SJCRH30 (cell line): Measurements from ENCODE around the gene CPTP. TPM values are rescaled to one million over a fixed set of nuclear protein-coding genes. Genes with fewer than 3 reads are reported as not detected.
"Not testable (repeated sequence)": the region's sequence is repeated elsewhere in the genome, so short reads cannot be mapped to it uniquely, and the experiment has no call there.

Source experiments
- DNase-seq, 2 experiments: peaks; one replicate each; pipeline ENCODE4 v3.0.0-alpha.2; 2015 to 2020
- H3K27ac ChIP-seq: fragments of 250-450 bp; sonication (Bioruptor Pico); 2 replicates; pipeline ENCODE4 v1.5.1; 2020; ENCODE audit warnings: mild to moderate bottlenecking, moderate library complexity
- H3K27me3 ChIP-seq: fragments of 250-450 bp; sonication (Bioruptor Pico); 2 replicates; pipeline ENCODE4 v1.5.1; 2020; ENCODE audit warnings: mild to moderate bottlenecking, moderate library complexity
- H3K36me3 ChIP-seq: fragments of 250-450 bp; sonication (Bioruptor Pico); 2 replicates; pipeline ENCODE4 v1.5.1; 2020; ENCODE audit warnings: mild to moderate bottlenecking, moderate library complexity
- H3K4me1 ChIP-seq: fragments of 250-450 bp; sonication (Bioruptor Pico); 2 replicates; pipeline ENCODE4 v1.5.1; 2020; ENCODE audit warnings: mild to moderate bottlenecking, moderate library complexity
- H3K4me3 ChIP-seq: fragments of 250-450 bp; sonication (Bioruptor Pico); 2 replicates; pipeline ENCODE4 v1.5.1; 2020; ENCODE audit warnings: mild to moderate bottlenecking, moderate library complexity
- H3K9me3 ChIP-seq: fragments of 250-450 bp; sonication (Bioruptor Pico); replicated peaks from 2 replicates; pipeline ENCODE4 v1.5.1; 2020; ENCODE audit warnings: mild to moderate bottlenecking, moderate library complexity
- total RNA-seq: library from RNA; depleted of rRNA; stranded (reverse); fragments of >200 nt; shearing (Covaris generic); gene quantifications from 2 replicates; pipeline ENCODE4 v1.2.3, GENCODE V29; 2014

The CPTP gene
- total RNA-seq, 1 experiment from 2014 or later, result 22.1 TPM

GRCh38 chr1:1307923-1308755 lies 16.5 kb upstream of the CPTP start, which contains the start of the genes ACAP3 and PUSL1:
Gene ACAP3 (minus strand): TSS chr1:1307930. CDS start chr1:1307815, 115 bp downstream.
Gene PUSL1 (plus strand): TSS chr1:1308597. CDS start chr1:1308644, 47 bp downstream.
- H3K27me3 ChIP-seq, result no peaks in the 10 kb centered on the region
- peaks cover 29% of the 10 kb centered on the region for H3K36me3 ChIP-seq
- peak within 1 kb of the TSS; percentile 74 for H3K27ac ChIP-seq
- peak; percentile 90 to 95 for DNase-seq
- peak within 1 kb of the TSS; percentile 79 for H3K4me3 ChIP-seq
- no peaks in the 10 kb centered on the region for H3K9me3 ChIP-seq
- peaks cover 24% of the 10 kb centered on the region for H3K4me1 ChIP-seq

- no peaks in the 10 kb centered on the region for H3K9me3 ChIP-seq
- H3K4me1 ChIP-seq, result peaks cover 23% of the 10 kb centered on the region
- H3K27ac ChIP-seq, result peak overlapping the region; percentile 54
- peak overlapping the region; percentile 79 for H3K4me3 ChIP-seq
- DNase-seq, result no peak
- no peaks in the 10 kb centered on the region for H3K27me3 ChIP-seq
- H3K36me3 ChIP-seq, result peaks cover 36% of the 10 kb centered on the region
Observed at GRCh38 chr1:1308756-1309250, 15.8 kb upstream of the CPTP start.

- Histone ChIP-seq H3K27ac (no peak overlapping the region), H3K4me1 (peaks cover 18% of the 10 kb centered on the region), H3K27me3 (no peaks in the 10 kb centered on the region), H3K36me3 (peaks cover 42% of the 10 kb centered on the region), H3K4me3 (peak overlapping the region; percentile 79), H3K9me3 (no peaks in the 10 kb centered on the region)
- DNase-seq, result no peak
Observed at GRCh38 chr1:1309251-1310108, 15.1 kb upstream of the CPTP start.

- no peak for DNase-seq
- H3K27me3 ChIP-seq, result no peaks in the 10 kb centered on the region
- no peak overlapping the region for H3K27ac ChIP-seq
- no peak overlapping the region for H3K4me3 ChIP-seq
- H3K9me3 ChIP-seq, result no peaks in the 10 kb centered on the region
- H3K4me1 ChIP-seq, result peaks cover 17% of the 10 kb centered on the region
- peaks cover 48% of the 10 kb centered on the region for H3K36me3 ChIP-seq
Observed at GRCh38 chr1:1310109-1310385, 14.6 kb upstream of the CPTP start.

- peaks cover 51% of the 10 kb centered on the region for H3K36me3 ChIP-seq
- H3K9me3 ChIP-seq, result no peaks in the 10 kb centered on the region
- no peak for DNase-seq
- H3K4me1 ChIP-seq, result peaks cover 13% of the 10 kb centered on the region
- no peak overlapping the region for H3K27ac ChIP-seq
- H3K4me3 ChIP-seq, result no peak overlapping the region
- H3K27me3 ChIP-seq, result no peaks in the 10 kb centered on the region
Observed at GRCh38 chr1:1310476-1311053, 14.0 kb upstream of the CPTP start.

GRCh38 chr1:1311107-1312104 lies 13.2 kb upstream of the CPTP start:
- Histone ChIP-seq H3K9me3 (no peaks in the 10 kb centered on the region), H3K27me3 (no peaks in the 10 kb centered on the region), H3K36me3 (peaks cover 58% of the 10 kb centered on the region)

GRCh38 chr1:1312450-1313314 lies 11.9 kb upstream of the CPTP start:
- no peak overlapping the region for H3K27ac ChIP-seq
- H3K4me3 ChIP-seq, result no peak overlapping the region
- DNase-seq, result no peak
- no peaks in the 10 kb centered on the region for H3K9me3 ChIP-seq
- H3K27me3 ChIP-seq, result no peaks in the 10 kb centered on the region
- peaks cover 70% of the 10 kb centered on the region for H3K36me3 ChIP-seq
- H3K4me1 ChIP-seq, result peaks cover 4% of the 10 kb centered on the region

More at GRCh38 chr1:1311107-1312104, 13.2 kb upstream of the CPTP start:
- no peak for DNase-seq
- Histone ChIP-seq H3K27ac (no peak overlapping the region), H3K4me3 (no peak overlapping the region), H3K4me1 (peaks cover 5% of the 10 kb centered on the region)

GRCh38 chr1:1313500-1314236 lies 10.9 kb upstream of the CPTP start:
- no peaks in the 10 kb centered on the region for H3K9me3 ChIP-seq
- peaks cover 14% of the 10 kb centered on the region for H3K4me1 ChIP-seq
- no peak overlapping the region for H3K27ac ChIP-seq
- peaks cover 78% of the 10 kb centered on the region for H3K36me3 ChIP-seq
- no peak for DNase-seq
- H3K4me3 ChIP-seq, result no peak overlapping the region
- no peaks in the 10 kb centered on the region for H3K27me3 ChIP-seq

GRCh38 chr1:1314237-1314586 lies 10.4 kb upstream of the CPTP start:
- H3K9me3 ChIP-seq, result no peaks in the 10 kb centered on the region
- H3K27me3 ChIP-seq, result no peaks in the 10 kb centered on the region
- H3K4me1 ChIP-seq, result peaks cover 18% of the 10 kb centered on the region
- DNase-seq, result no peak
- H3K36me3 ChIP-seq, result peaks cover 84% of the 10 kb centered on the region
- no peak overlapping the region for H3K27ac ChIP-seq
- H3K4me3 ChIP-seq, result no peak overlapping the region

GRCh38 chr1:1314678-1315335 lies 9.8 kb upstream of the CPTP start:
- no peak overlapping the region for H3K27ac ChIP-seq
- H3K4me1 ChIP-seq, result peaks cover 18% of the 10 kb centered on the region
- no peak for DNase-seq
- H3K36me3 ChIP-seq, result peaks cover 80% of the 10 kb centered on the region
- H3K9me3 ChIP-seq, result no peaks in the 10 kb centered on the region
- no peak overlapping the region for H3K4me3 ChIP-seq
- H3K27me3 ChIP-seq, result no peaks in the 10 kb centered on the region

GRCh38 chr1:1315435-1315954 lies 9.1 kb upstream of the CPTP start:
- peaks cover 18% of the 10 kb centered on the region for H3K4me1 ChIP-seq
- H3K4me3 ChIP-seq, result no peak overlapping the region
- no peaks in the 10 kb centered on the region for H3K9me3 ChIP-seq
- H3K27me3 ChIP-seq, result no peaks in the 10 kb centered on the region
- no peak for DNase-seq
- no peak overlapping the region for H3K27ac ChIP-seq
- H3K36me3 ChIP-seq, result peaks cover 73% of the 10 kb centered on the region

GRCh38 chr1:1316199-1316598 lies 8.4 kb upstream of the CPTP start:
- not testable (repeated sequence) for H3K27ac ChIP-seq, DNase-seq, H3K27me3 ChIP-seq, H3K9me3 ChIP-seq, H3K4me3 ChIP-seq
- Histone ChIP-seq H3K4me1 (peaks cover 18% of the 10 kb centered on the region), H3K36me3 (peaks cover 72% of the 10 kb centered on the region)
